HepG2 (cell line): Measurements from ENCODE around the gene STIP1.

Experiments
- CBX2 ChIP-seq, 2 experiments: fragments of 200-600 bp in 1 of 2; sonication (generic); formaldehyde crosslinking in 1 of 2; IDR thresholded peaks; 2 replicates each; pipeline versions ENCODE4 v1.7.0 to v1.8.1; 2018 to 2022; ENCODE audit warnings: low read depth in 2 of 2, low read length in 1 of 2, mild to moderate bottlenecking in 1 of 2, missing genetic modification reagents in 1 of 2
- CENPX ChIP-seq: sonication (generic); formaldehyde crosslinking; IDR thresholded peaks from 2 replicates; pipeline ENCODE4 v1.9.0; 2021; ENCODE audit warnings: mild to moderate bottlenecking, missing genetic modification reagents, moderate library complexity
- CTCF ChIP-seq: sonication (generic); formaldehyde crosslinking; IDR thresholded peaks from 2 replicates; pipeline ENCODE4 v1.5.0; 2020; ENCODE audit warnings: mild to moderate bottlenecking, missing genetic modification reagents, moderate library complexity
- GLI4 ChIP-seq: sonication (generic); formaldehyde crosslinking; IDR thresholded peaks from 2 replicates; pipeline ENCODE4 v1.5.1; 2020; ENCODE audit warnings: missing genetic modification reagents, mild to moderate bottlenecking, moderate library complexity, borderline replicate concordance
- HDAC2 ChIP-seq: sonication (generic); formaldehyde crosslinking; IDR thresholded peaks from 2 replicates; pipeline ENCODE4 v1.4.0; 2020; ENCODE audit warnings: missing genetic modification reagents
- MTA3 ChIP-seq: sonication (generic); formaldehyde crosslinking; IDR thresholded peaks from 2 replicates; pipeline ENCODE4 v1.4.0; 2020; ENCODE audit warnings: missing genetic modification reagents
- PCBP1 ChIP-seq: fragments of 200-400 bp; formaldehyde crosslinking; IDR thresholded peaks from 2 replicates; pipeline ENCODE4 v1.6.1; 2017; ENCODE audit warnings: mild to moderate bottlenecking, low read depth, low read length, borderline replicate concordance
- RAD21 ChIP-seq: fragments of 450-650 bp; formaldehyde crosslinking; IDR thresholded peaks from 2 replicates; pipeline ENCODE4 v1.5.0; 2020; ENCODE audit warnings: mild to moderate bottlenecking
- REST ChIP-seq, 2 experiments: IDR thresholded peaks; 2 replicates each; pipeline ENCODE4 v1.6.1; 2011 to 2012; ENCODE audit warnings: low read length in 2 of 2, borderline replicate concordance in 1 of 2, low read depth in 1 of 2, mild to moderate bottlenecking in 1 of 2, moderate library complexity in 1 of 2
- RFX5 ChIP-seq: IDR thresholded peaks from 2 replicates; pipeline ENCODE4 v1.6.1; 2011; ENCODE audit warnings: low read depth, low read length, improper control_type of control experiment
- SIX1 ChIP-seq: sonication (generic); formaldehyde crosslinking; IDR thresholded peaks from 2 replicates; pipeline ENCODE4 v1.4.0; 2020; ENCODE audit warnings: missing genetic modification reagents, borderline replicate concordance
- ZNF512 ChIP-seq: sonication (generic); formaldehyde crosslinking; IDR thresholded peaks from 2 replicates; pipeline ENCODE4 v1.4.0; 2020; ENCODE audit warnings: mild to moderate bottlenecking, missing genetic modification reagents
- ZNF780A ChIP-seq: sonication (generic); formaldehyde crosslinking; IDR thresholded peaks from 2 replicates; pipeline ENCODE4 v1.8.0; 2022; ENCODE audit warnings: mild to moderate bottlenecking, missing genetic modification reagents, moderate library complexity
- TF ChIP-seq, protein P1 (sequence below): sonication (generic); formaldehyde crosslinking; IDR thresholded peaks from one replicate; pipeline ENCODE4 v1.5.1; 2020; ENCODE audit warnings: mild to moderate bottlenecking, missing genetic modification reagents; ENCODE audit errors: not compliant biosample characterization

GRCh38 chr11:64186492-64187165 lies 658 bp downstream of the STIP1 start:
- TF ChIP-seq ZNF780A (CRISPR knock-in tag) (no peak), CTCF (CRISPR knock-in tag) (no peak), CENPX (CRISPR knock-in tag) (no peak), PCBP1 (no peak), HDAC2 (no peak), MTA3 (CRISPR knock-in tag) (no peak), REST (IDR thresholded peaks at IDR 0.05; ENCODE audit: borderline replicate concordance in 1 of 2, low read depth in 1 of 2, low read length in 2 of 2) (no peak), RFX5 (no peak), GLI4 (no peak), ZNF512 (no peak), SIX1 (CRISPR knock-in tag) (no peak), RAD21 (CRISPR knock-in tag) (no peak), CBX2 (IDR thresholded peaks at IDR 0.05; ENCODE audit: low read depth, low read length) (no peak), CBX2 (CRISPR knock-in tag; IDR thresholded peaks at IDR 0.05; ENCODE audit: low read depth) (no peak)
- TF ChIP-seq, protein P1, sequence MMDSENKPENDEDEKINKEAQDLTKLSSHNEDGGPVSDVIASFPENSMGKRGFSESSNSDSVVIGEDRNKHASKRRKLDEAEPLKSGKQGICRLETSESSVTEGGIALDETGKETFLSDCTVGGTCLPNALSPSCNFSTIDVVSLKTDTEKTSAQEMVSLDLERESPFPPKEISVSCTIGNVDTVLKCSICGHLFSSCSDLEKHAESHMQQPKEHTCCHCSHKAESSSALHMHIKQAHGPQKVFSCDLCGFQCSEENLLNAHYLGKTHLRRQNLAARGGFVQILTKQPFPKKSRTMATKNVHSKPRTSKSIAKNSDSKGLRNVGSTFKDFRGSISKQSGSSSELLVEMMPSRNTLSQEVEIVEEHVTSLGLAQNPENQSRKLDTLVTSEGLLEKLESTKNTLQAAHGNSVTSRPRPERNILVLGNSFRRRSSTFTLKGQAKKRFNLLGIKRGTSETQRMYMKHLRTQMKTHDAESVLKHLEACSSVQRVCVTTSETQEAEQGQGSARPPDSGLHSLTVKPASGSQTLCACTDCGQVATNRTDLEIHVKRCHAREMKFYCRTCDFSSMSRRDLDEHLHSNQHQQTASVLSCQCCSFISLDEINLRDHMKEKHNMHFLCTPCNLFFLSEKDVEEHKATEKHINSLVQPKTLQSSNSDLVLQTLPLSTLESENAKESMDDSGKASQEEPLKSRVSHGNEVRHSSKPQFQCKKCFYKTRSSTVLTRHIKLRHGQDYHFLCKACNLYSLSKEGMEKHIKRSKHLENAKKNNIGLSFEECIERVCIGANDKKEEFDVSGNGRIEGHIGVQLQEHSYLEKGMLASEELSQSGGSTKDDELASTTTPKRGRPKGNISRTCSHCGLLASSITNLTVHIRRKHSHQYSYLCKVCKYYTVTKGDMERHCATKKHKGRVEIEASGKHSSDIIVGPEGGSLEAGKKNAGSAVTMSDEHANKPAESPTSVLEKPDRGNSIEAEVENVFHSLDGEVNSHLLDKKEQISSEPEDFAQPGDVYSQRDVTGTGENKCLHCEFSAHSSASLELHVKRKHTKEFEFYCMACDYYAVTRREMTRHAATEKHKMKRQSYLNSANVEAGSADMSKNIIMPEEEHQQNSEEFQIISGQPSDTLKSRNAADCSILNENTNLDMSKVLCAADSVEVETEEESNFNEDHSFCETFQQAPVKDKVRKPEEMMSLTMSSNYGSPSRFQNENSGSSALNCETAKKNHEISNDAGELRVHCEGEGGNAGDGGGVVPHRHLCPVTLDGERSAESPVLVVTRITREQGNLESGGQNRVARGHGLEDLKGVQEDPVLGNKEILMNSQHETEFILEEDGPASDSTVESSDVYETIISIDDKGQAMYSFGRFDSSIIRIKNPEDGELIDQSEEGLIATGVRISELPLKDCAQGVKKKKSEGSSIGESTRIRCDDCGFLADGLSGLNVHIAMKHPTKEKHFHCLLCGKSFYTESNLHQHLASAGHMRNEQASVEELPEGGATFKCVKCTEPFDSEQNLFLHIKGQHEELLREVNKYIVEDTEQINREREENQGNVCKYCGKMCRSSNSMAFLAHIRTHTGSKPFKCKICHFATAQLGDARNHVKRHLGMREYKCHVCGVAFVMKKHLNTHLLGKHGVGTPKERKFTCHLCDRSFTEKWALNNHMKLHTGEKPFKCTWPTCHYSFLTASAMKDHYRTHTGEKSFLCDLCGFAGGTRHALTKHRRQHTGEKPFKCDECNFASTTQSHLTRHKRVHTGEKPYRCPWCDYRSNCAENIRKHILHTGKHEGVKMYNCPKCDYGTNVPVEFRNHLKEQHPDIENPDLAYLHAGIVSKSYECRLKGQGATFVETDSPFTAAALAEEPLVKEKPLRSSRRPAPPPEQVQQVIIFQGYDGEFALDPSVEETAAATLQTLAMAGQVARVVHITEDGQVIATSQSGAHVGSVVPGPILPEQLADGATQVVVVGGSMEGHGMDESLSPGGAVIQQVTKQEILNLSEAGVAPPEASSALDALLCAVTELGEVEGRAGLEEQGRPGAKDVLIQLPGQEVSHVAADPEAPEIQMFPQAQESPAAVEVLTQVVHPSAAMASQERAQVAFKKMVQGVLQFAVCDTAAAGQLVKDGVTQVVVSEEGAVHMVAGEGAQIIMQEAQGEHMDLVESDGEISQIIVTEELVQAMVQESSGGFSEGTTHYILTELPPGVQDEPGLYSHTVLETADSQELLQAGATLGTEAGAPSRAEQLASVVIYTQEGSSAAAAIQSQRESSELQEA = no peak
